IMR-90 (cell line): ENCODE data around the gene ACKR2. TPM values are rescaled to one million over a fixed set of nuclear protein-coding genes. Genes with fewer than 3 reads are reported as not detected.

Source experiments
- ATAC-seq: fragments of 200-7000 bp; cut with Tn5 transposase; 2 replicates; pipeline ENCODE4 v1.9.1; 2020; ENCODE audit warnings: low read depth, mild to moderate bottlenecking, moderate library complexity
- BruUV-seq: library from RNA; stranded (reverse); fragments of 400-500 nt; replicated peaks from 2 replicates; lab custom pipeline; 2021; lab: Mats Ljungman, UMichigan
- CTCF ChIA-PET: fragments of 300-600 bp; formaldehyde crosslinking; extraction: SDS; loops from one replicate; lab custom pipeline; 2021; ENCODE audit warnings: antibody characterized with exemption; lab: Yijun Ruan, JAX
- POLR2A ChIA-PET: fragments of 300-600 bp; sonication (Branson Sonifier 250); formaldehyde crosslinking; loops from one replicate; lab custom pipeline; 2022; ENCODE audit warnings: antibody characterized with exemption; ENCODE audit not compliant: unreplicated experiment; lab: Charles Lee
- DNase-seq: peaks from one replicate; pipeline ENCODE4 v3.0.0; 2013
- H2AFZ ChIP-seq: replicated peaks from 2 replicates; pipeline ENCODE3; 2013; ENCODE audit warnings: low read length, mild to moderate bottlenecking; ENCODE audit not compliant: poor library complexity
- H2AK5ac ChIP-seq: 2 replicates; pipeline ENCODE4 v1.6.1; 2013; ENCODE audit warnings: low read depth, low read length, inconsistent platforms
- H2AK9ac ChIP-seq: replicated peaks from 2 replicates; pipeline ENCODE3; 2013; ENCODE audit warnings: mild to moderate bottlenecking, low read depth, low read length, moderate library complexity; ENCODE audit not compliant: poor library complexity
- H2BK120ac ChIP-seq: 2 replicates; pipeline ENCODE4 v1.6.1; 2013; ENCODE audit warnings: low read depth, low read length, inconsistent platforms
- H2BK15ac ChIP-seq: 3 replicates; pipeline ENCODE4 v1.6.1; 2013; ENCODE audit warnings: low read depth, low read length, inconsistent platforms
- H2BK20ac ChIP-seq: 2 replicates; pipeline ENCODE4 v1.6.1; 2013; ENCODE audit warnings: low read depth, mild to moderate bottlenecking, inconsistent platforms, low read length, moderate library complexity
- H2BK5ac ChIP-seq: 2 replicates; pipeline ENCODE4 v1.6.1; 2013; ENCODE audit warnings: mild to moderate bottlenecking, low read depth, low read length, inconsistent platforms; ENCODE audit not compliant: poor library complexity, severe bottlenecking
- H3K14ac ChIP-seq: replicated peaks from 2 replicates; pipeline ENCODE4 v1.6.1; 2013; ENCODE audit warnings: low read depth, low read length, inconsistent platforms
- H3K18ac ChIP-seq: 2 replicates; pipeline ENCODE4 v1.6.1; 2013; ENCODE audit warnings: low read depth, low read length, control low read depth
- H3K23ac ChIP-seq: 2 replicates; pipeline ENCODE4 v1.6.1; 2013; ENCODE audit warnings: low read depth, low read length, inconsistent platforms
- H3K27ac ChIP-seq: 2 replicates; pipeline ENCODE4 v1.5.1; 2013; ENCODE audit warnings: mild to moderate bottlenecking, control low read depth, low read length; ENCODE audit not compliant: insufficient read depth
- H3K27me3 ChIP-seq: 2 replicates; pipeline ENCODE4 v1.6.1; 2013; ENCODE audit warnings: low read length; ENCODE audit not compliant: control insufficient read depth, insufficient read depth
- H3K36me3 ChIP-seq: 2 replicates; pipeline ENCODE4 v1.6.1; 2013; ENCODE audit warnings: low read length, mixed read lengths; ENCODE audit not compliant: control insufficient read depth, insufficient read depth
- H3K4ac ChIP-seq: 2 replicates; pipeline ENCODE4 v1.6.1; 2013; ENCODE audit warnings: low read depth, low read length, inconsistent platforms
- H3K4me1 ChIP-seq: 2 replicates; pipeline ENCODE4 v1.6.1; 2013; ENCODE audit warnings: low read length, mixed read lengths; ENCODE audit not compliant: control insufficient read depth, insufficient read depth
- H3K4me2 ChIP-seq: 2 replicates; pipeline ENCODE4 v1.6.1; 2013; ENCODE audit warnings: low read depth, mild to moderate bottlenecking, control low read depth, low read length, moderate library complexity
- H3K4me3 ChIP-seq: 2 replicates; pipeline ENCODE4 v1.5.1; 2013; ENCODE audit warnings: low read depth, mild to moderate bottlenecking, control low read depth, low read length, moderate library complexity; ENCODE audit not compliant: insufficient read depth
- H3K56ac ChIP-seq: 2 replicates; pipeline ENCODE4 v1.6.1; 2013; ENCODE audit warnings: low read length, inconsistent platforms; ENCODE audit not compliant: insufficient read depth; ENCODE audit errors: extremely low read depth
- H3K79me1 ChIP-seq, 2 experiments: 2 replicates each; pipeline ENCODE4 v1.6.1; 2013; ENCODE audit warnings: low read length in 2 of 2, inconsistent platforms in 1 of 2, low read depth in 1 of 2
- H3K9ac ChIP-seq: 2 replicates; pipeline ENCODE4 v1.6.1; 2013; ENCODE audit warnings: low read depth, low read length, control low read depth
- H3K9me1 ChIP-seq: 2 replicates; pipeline ENCODE4 v1.6.1; 2013; ENCODE audit warnings: low read length, inconsistent platforms; ENCODE audit not compliant: insufficient read depth
- H3K9me3 ChIP-seq: 2 replicates; pipeline ENCODE4 v1.6.1; 2013; ENCODE audit warnings: low read length; ENCODE audit not compliant: control insufficient read depth, insufficient read depth
- H4K20me1 ChIP-seq: 2 replicates; pipeline ENCODE4 v1.6.1; 2013; ENCODE audit warnings: low read length, inconsistent platforms; ENCODE audit not compliant: insufficient read depth
- H4K5ac ChIP-seq: 2 replicates; pipeline ENCODE4 v1.6.1; 2013; ENCODE audit warnings: mild to moderate bottlenecking, low read depth, low read length, control low read depth
- H4K8ac ChIP-seq, 2 experiments: 2 replicates each; pipeline ENCODE4 v1.6.1; 2013; ENCODE audit warnings: low read depth in 2 of 2, low read length in 2 of 2, control low read depth in 1 of 2, inconsistent platforms in 1 of 2
- H4K91ac ChIP-seq: 2 replicates; pipeline ENCODE4 v1.6.1; 2013; ENCODE audit warnings: low read depth, low read length, inconsistent platforms; ENCODE audit not compliant: insufficient read depth
- CHD1 ChIP-seq: IDR thresholded peaks from 2 replicates; pipeline ENCODE4 v1.6.1; 2012; ENCODE audit warnings: low read depth, low read length, improper control_type of control experiment
- CTCF ChIP-seq: conservative IDR thresholded peaks from 2 replicates; pipeline ENCODE4 v1.5.1; 2012; ENCODE audit warnings: mild to moderate bottlenecking, low read depth, low read length, improper control_type of control experiment
- MAZ ChIP-seq: IDR thresholded peaks from 2 replicates; pipeline ENCODE4 v1.6.1; 2012; ENCODE audit warnings: low read depth, mild to moderate bottlenecking, low read length, improper control_type of control experiment, moderate library complexity, borderline replicate concordance
- POLR2A ChIP-seq: IDR thresholded peaks from 2 replicates; pipeline ENCODE4 v1.6.1; 2012; ENCODE audit warnings: mild to moderate bottlenecking, low read depth, low read length
- RCOR1 ChIP-seq: IDR thresholded peaks from 2 replicates; pipeline ENCODE4 v1.6.1; 2012; ENCODE audit warnings: mild to moderate bottlenecking, low read length, improper control_type of control experiment; ENCODE audit not compliant: insufficient replicate concordance
- WGBS, 2 experiments: methylation state at CpG; one replicate each; pipeline versions ENCODE4 v1.1.5 to v1.1.7; 2013; ENCODE audit warnings: missing lambda C conversion rate in 2 of 2; ENCODE audit not compliant: insufficient read length in 1 of 2; ENCODE audit errors: extremely low coverage in 2 of 2; 5-methylcytosine and 5-hydroxymethylcytosine counted together
- dilution Hi-C: fragments of 300-500 bp; cut with HindIII; formaldehyde crosslinking; loops from one replicate; pipeline ENCODE4 v1.14.3; 2018; ENCODE audit warnings: low sequenced_read_pairs; ENCODE audit not compliant: unreplicated experiment
- in situ Hi-C: fragments of 300-500 bp; cut with MboI; formaldehyde crosslinking; loops from 3 replicates; pipeline ENCODE4 v1.14.3; 2019; ENCODE audit warnings: low sequenced_read_pairs, inconsistent platforms, mixed read lengths
- intact Hi-C: fragments of 100-400 bp; cut with micrococcal nuclease; formaldehyde crosslinking; loops from 2 replicates; pipeline ENCODE4 v1.10.0; 2022
- polyA plus RNA-seq, 3 experiments: library from polyadenylated mRNA; depleted of rRNA; stranded (reverse); fragments of >200 nt; gene quantifications; 2 replicates each; pipeline ENCODE4 v1.2.3, GENCODE V29; 2012; ENCODE audit warnings: low replicate concordance in 1 of 3
- total RNA-seq: library from RNA; depleted of rRNA; stranded (reverse); fragments of >200 nt; gene quantifications from 2 replicates; pipeline ENCODE4 v1.2.3, GENCODE V29; 2012

ACKR2 gene
- total and polyA plus RNA-seq, 2 of the 4 experiments (the other 2 are of a cell fraction), result 0.10 TPM; not detected in 1

DNA sequence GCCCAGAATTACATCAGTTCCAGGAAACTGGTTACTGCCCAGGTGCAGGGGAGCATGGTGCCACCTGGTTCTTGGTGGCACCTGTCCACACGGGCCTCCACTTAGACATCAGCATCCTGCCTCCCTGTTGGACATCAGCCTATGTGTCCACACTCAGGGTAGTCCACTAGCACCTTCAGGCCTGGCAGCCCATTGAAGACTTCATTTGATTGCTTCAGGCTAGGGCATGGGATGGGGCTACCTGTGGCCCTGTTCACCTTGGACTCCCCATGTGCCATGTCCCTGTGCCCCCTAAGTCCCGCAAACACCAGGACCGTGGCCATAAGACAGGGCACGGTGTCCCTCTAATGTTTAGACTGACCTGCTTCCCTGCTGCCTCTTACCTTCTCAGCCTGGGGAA is 35.6 kb downstream of the ACKR2 start:
- H3K27ac ChIP-seq, result no peak overlapping the region
- no peak overlapping the region for H2AFZ ChIP-seq
- no peaks in the 10 kb centered on the region for H3K9me3 ChIP-seq
- H3K56ac ChIP-seq, result no peak overlapping the region
- no peaks in the 10 kb centered on the region for H4K20me1 ChIP-seq
- no peak overlapping the region for H4K5ac ChIP-seq
- H3K27me3 ChIP-seq, result peaks cover 35% of the 10 kb centered on the region
- ChIA-PET CTCF (no interaction called here), POLR2A (no interaction called here)
- H3K79me1 ChIP-seq, result no peaks in the 10 kb centered on the region
- ATAC-seq (no peak), DNase-seq (no peak)
- H4K8ac ChIP-seq, result no peak overlapping the region
- H3K36me3 ChIP-seq, result no peaks in the 10 kb centered on the region
- no peak overlapping the region for H2AK5ac ChIP-seq
- H3K4me3 ChIP-seq, result no peak overlapping the region
- no peak overlapping the region for H2AK9ac ChIP-seq
- H2BK5ac ChIP-seq, result no peak overlapping the region
- no peak overlapping the region for H3K23ac ChIP-seq
- H3K9me1 ChIP-seq, result no peaks in the 10 kb centered on the region
- H3K4me1 ChIP-seq, result no peaks in the 10 kb centered on the region
- in situ Hi-C loops, result no loop called here
- intact Hi-C loops, result no loop called here
- no peak overlapping the region for H3K14ac ChIP-seq
- H4K91ac ChIP-seq, result no peak overlapping the region
- no peak overlapping the region for H3K18ac ChIP-seq
- BruUV-seq, result no TSS peak
- no peak overlapping the region for H3K9ac ChIP-seq
- H2BK120ac ChIP-seq, result no peak overlapping the region
- dilution Hi-C loops, result no loop called here
- WGBS, 2 experiments, result no CpG with 5 or more reads among the region's 4 CpGs
- H3K4me2 ChIP-seq, result no peak overlapping the region
- H2BK15ac ChIP-seq, result no peak overlapping the region
- TF ChIP-seq RCOR1 (no peak), CTCF (no peak), CHD1 (no peak), POLR2A (no peak), MAZ (no peak)
- H3K4ac ChIP-seq, result no peak overlapping the region
- no peak overlapping the region for H2BK20ac ChIP-seq
